Suprapubic skin (tissue), 3 donors: Measurements from ENCODE around the gene CBX2.

Source experiments
- POLR2A ChIP-seq, 2 donors: fragments of 450-650 bp; IDR thresholded peaks; one replicate each; pipeline ENCODE4 v1.6.1; 2017; ENCODE audit warnings: antibody characterized with exemption in 2 of 2, mild to moderate bottlenecking in 2 of 2, moderate library complexity in 2 of 2
- TF ChIP-seq, protein P1 (sequence below), 2 donors: fragments of 200-600 bp in 1 of 2; fragments of 450-650 bp in 1 of 2; sonication (generic) in 1 of 2; IDR thresholded peaks; one replicate each; pipeline ENCODE4 v1.5.1; 2016 to 2019; ENCODE audit warnings: antibody characterized with exemption in 2 of 2, mild to moderate bottlenecking in 1 of 2, moderate library complexity in 1 of 2

DNA sequence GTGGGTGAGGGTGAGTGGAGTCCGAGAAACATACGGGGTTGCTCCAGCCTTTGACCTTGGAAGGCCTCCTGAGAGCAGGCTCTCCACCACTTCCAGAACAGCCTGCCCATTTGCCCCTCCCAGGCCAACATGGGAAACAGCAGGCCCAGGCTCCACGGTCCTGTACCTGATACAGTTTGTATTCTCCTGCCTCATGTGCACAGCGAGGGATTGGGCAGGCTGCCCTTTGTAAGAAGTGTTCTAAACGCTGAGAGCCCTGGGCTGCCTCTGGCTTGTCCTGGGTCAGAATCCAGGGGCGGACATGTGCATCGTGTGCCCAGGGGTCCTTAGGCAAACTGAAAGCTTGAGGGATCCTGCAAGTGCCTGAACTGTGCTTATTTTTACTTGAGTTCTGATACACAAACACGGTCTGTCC is 3.4 kb upstream of the CBX2 start:
- TF ChIP-seq, protein P1, sequence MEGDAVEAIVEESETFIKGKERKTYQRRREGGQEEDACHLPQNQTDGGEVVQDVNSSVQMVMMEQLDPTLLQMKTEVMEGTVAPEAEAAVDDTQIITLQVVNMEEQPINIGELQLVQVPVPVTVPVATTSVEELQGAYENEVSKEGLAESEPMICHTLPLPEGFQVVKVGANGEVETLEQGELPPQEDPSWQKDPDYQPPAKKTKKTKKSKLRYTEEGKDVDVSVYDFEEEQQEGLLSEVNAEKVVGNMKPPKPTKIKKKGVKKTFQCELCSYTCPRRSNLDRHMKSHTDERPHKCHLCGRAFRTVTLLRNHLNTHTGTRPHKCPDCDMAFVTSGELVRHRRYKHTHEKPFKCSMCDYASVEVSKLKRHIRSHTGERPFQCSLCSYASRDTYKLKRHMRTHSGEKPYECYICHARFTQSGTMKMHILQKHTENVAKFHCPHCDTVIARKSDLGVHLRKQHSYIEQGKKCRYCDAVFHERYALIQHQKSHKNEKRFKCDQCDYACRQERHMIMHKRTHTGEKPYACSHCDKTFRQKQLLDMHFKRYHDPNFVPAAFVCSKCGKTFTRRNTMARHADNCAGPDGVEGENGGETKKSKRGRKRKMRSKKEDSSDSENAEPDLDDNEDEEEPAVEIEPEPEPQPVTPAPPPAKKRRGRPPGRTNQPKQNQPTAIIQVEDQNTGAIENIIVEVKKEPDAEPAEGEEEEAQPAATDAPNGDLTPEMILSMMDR (IDR thresholded peaks at IDR 0.05): no peak
- no peak for TF ChIP-seq POLR2A (IDR thresholded peaks at IDR 0.05)
